Pancreas (tissue), 10 donors: Measurements from ENCODE around the gene CCDC137. TPM values are rescaled to one million over a fixed set of nuclear protein-coding genes. Genes with fewer than 3 reads are reported as not detected.

ENCODE experiments used
- ATAC-seq, 4 donors: fragments of 200-7000 bp; cut with Tn5 transposase; one replicate each; pipeline versions ENCODE4 v1.8.0 to v1.9.1; 2020; ENCODE audit warnings: mild to moderate bottlenecking in 4 of 4, moderate library complexity in 4 of 4
- DNase-seq, 6 donors: peaks; one replicate each; pipeline ENCODE4 v3.0.0-alpha.2; 2020
- FAIRE-seq: peaks from 2 replicates; lab custom pipeline; 2012; peaks lifted over from hg19 to GRCh38; lab: Jason Lieb, UNC
- H3K27ac ChIP-seq, 4 donors: fragments of 200-600 bp; sonication (generic); 1 replicate in 3 of 4; 2 replicates in 1 of 4; pipeline versions ENCODE4 v1.5.0 to v1.8.0; 2020
- H3K27me3 ChIP-seq, 4 donors: fragments of 200-600 bp; one replicate each; pipeline ENCODE4 v1.8.0; 2021
- H3K36me3 ChIP-seq, 3 donors: fragments of 200-600 bp; sonication (generic) in 1 of 3; one replicate each; pipeline versions ENCODE4 v1.5.0 to v1.8.0; 2020 to 2021
- H3K4me1 ChIP-seq, 3 donors: fragments of 200-600 bp; one replicate each; pipeline ENCODE4 v1.8.0; 2021
- H3K4me3 ChIP-seq, 4 donors: fragments of 200-600 bp; sonication (generic) in 2 of 4; one replicate each; pipeline versions ENCODE4 v1.5.0 to v1.8.0; 2020 to 2021
- H3K9me3 ChIP-seq, 4 donors: fragments of 200-600 bp; one replicate each; pipeline ENCODE4 v1.8.0; 2021
- WGBS, 2 donors: extraction: QIAGEN DNeasy Blood & Tissue Kit; methylation state at CpG; one replicate each; pipeline ENCODE4 v1.1.7; 2013; 5-methylcytosine and 5-hydroxymethylcytosine counted together
- intact Hi-C, 3 donors: fragments of 100-400 bp; cut with DNase I; formaldehyde crosslinking; loops; one replicate each; pipeline versions ENCODE4 v1.11.1 to v1.14.2; 2022
- polyA plus RNA-seq, 2 donors: library from polyadenylated mRNA; stranded (reverse); fragments of 200-250 nt; gene quantifications; one replicate each; pipeline ENCODE4 v1.2.3, GENCODE V29; 2013
- total RNA-seq, 6 donors: library from RNA; stranded (reverse); fragmentation: NEBNext Ultra II Directional in 4 of 6; extraction: Animal tissue kit (Norgen Biotek cat#: 25700) in 4 of 6; gene quantifications; one replicate each; pipeline versions ENCODE4 v1.2.1 to v1.2.4, GENCODE V29; 2021 to 2023
- TF ChIP-seq, protein P1 (sequence below), 4 donors: fragments of 200-600 bp; sonication (generic) in 3 of 4; IDR thresholded peaks; one replicate each; pipeline versions ENCODE4 v1.5.0 to v1.8.0; 2021; ENCODE audit warnings: antibody characterized with exemption in 4 of 4
- donor health status: healthy with polysubstance abuse.
- donor health status: DM: no; HTN: no; CAD: no; lungs with moderate emphysema.
- donor health status: DM: no; HTN: no; CAD: no.
- donor health status: control.
- donor health status: control.
- donor health status: Bipolar disorder and iron deficiency.
- donor health status: DM: yes; HTN: yes; CAD: no.
- donor health status: DM: no; HTN: no; CAD: no.
- donor health status: DM: no; HTN: no; CAD: no.
- donor health status: DM: yes; HTN: yes; CAD: no.

Gene CCDC137
- total and polyA plus RNA-seq, 8 donors: 2.9 to 50.4 (median 6.8) TPM

DNA sequence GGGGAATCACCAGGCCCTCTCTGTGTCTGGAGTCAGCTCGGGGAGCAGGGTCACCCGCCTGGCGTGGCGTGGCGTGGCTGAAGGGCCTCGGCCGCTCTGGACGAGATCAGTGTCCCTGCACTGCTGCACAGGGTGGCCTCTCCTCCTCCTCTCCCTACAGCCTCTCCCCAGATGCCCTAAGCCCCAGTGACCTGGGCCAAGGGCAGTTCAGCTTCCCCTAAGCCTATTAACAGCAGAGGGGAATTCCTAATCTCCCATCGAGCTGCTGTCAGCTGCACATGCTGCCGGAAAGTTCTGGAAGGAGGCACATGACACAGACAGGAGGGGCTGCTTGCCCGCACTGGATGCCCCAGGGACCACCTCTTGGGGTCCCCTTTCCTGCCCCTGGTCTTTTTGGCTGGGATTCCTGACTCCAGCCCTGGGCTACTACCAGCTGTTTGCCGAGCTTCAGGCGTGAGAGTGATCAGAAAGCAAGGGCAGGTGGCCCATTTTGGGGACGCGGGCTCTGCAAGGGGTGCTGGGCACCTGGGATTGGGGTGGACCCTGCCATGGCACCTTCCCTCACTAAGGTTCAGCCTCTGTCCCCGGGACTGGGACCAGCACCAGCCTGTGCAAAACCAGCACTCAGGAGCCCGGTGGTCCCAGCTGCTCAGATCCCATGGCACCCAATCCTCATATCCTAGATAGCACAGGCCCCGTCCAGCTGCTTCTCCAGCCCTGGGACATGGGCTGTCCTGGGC is 11.0 kb upstream of the CCDC137 start:
- no peak for ATAC-seq

DNA sequence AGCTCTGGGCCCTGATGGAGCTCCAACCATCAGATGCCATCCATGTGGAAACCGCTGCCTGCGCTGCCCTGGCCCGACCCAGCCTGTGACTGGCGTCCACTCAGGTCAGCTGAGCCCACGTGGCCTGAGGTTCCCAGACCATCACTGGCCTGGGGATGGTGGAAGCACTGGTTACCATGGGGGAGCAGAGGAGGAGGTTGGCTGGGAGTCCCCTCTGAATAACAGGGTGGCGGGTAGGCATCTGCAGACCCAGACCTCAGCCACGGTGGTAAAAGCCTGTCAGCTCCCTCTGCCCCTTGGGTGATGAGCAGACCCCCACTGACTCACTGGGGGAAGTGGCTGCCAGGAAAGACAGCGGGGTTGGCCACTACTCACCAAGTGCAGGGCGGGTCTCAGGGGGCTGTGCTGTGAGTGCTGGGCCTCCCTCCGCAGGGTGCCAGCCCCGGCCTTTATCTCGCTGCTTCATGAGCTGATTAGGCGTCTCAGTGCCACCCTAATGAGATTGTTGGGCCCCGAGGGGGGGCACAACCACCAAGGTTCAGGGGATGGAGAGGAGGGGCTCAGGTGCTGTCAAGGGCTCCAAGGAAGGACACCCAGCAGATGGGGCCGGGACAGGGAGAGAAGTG is 10.3 kb upstream of the CCDC137 start, which contains the start of gene PDE6G:
PDE6G (minus strand) TSS at position 425 of the 626 bp plus-strand sequence. CDS start 3,237 bp downstream, outside the sequence.
- FAIRE-seq (no peak), DNase-seq (no peak), ATAC-seq (no peak)
- H3K4me1 ChIP-seq: peaks cover 13 to 18% (median 13%) of the 10 kb centered on the region in 3 donors
- 77 to 92% methylated on average over 15 of the region's 15 CpGs for WGBS, 2 donors
- intact Hi-C loops: no loop called here
- H3K36me3 ChIP-seq: no peaks in the 10 kb centered on the region
- TF ChIP-seq, protein P1, sequence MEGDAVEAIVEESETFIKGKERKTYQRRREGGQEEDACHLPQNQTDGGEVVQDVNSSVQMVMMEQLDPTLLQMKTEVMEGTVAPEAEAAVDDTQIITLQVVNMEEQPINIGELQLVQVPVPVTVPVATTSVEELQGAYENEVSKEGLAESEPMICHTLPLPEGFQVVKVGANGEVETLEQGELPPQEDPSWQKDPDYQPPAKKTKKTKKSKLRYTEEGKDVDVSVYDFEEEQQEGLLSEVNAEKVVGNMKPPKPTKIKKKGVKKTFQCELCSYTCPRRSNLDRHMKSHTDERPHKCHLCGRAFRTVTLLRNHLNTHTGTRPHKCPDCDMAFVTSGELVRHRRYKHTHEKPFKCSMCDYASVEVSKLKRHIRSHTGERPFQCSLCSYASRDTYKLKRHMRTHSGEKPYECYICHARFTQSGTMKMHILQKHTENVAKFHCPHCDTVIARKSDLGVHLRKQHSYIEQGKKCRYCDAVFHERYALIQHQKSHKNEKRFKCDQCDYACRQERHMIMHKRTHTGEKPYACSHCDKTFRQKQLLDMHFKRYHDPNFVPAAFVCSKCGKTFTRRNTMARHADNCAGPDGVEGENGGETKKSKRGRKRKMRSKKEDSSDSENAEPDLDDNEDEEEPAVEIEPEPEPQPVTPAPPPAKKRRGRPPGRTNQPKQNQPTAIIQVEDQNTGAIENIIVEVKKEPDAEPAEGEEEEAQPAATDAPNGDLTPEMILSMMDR (IDR thresholded peaks at IDR 0.05): no peak
- H3K9me3 ChIP-seq: no peaks in the 10 kb centered on the region
- H3K27me3 ChIP-seq: no peaks in the 10 kb centered on the region
- no peak within 1 kb of the TSS for H3K4me3 ChIP-seq
- no peak within 1 kb of the TSS for H3K27ac ChIP-seq

More for the DNA sequence above, 11.0 kb upstream of the CCDC137 start:
- DNase-seq (no peak), FAIRE-seq (no peak)
- no peaks in the 10 kb centered on the region for H3K36me3 ChIP-seq
- intact Hi-C loops: no loop called here
- peaks cover 13 to 16% (median 13%) of the 10 kb centered on the region in 3 donors for H3K4me1 ChIP-seq
- 68 to 73% methylated on average over 18 of the region's 18 CpGs for WGBS, 2 donors
- TF ChIP-seq, protein P1 (IDR thresholded peaks at IDR 0.05): no peak
- H3K9me3 ChIP-seq: no peaks in the 10 kb centered on the region
- no peaks in the 10 kb centered on the region for H3K27me3 ChIP-seq
- no peak overlapping the region for H3K27ac ChIP-seq
- no peak overlapping the region for H3K4me3 ChIP-seq

DNA sequence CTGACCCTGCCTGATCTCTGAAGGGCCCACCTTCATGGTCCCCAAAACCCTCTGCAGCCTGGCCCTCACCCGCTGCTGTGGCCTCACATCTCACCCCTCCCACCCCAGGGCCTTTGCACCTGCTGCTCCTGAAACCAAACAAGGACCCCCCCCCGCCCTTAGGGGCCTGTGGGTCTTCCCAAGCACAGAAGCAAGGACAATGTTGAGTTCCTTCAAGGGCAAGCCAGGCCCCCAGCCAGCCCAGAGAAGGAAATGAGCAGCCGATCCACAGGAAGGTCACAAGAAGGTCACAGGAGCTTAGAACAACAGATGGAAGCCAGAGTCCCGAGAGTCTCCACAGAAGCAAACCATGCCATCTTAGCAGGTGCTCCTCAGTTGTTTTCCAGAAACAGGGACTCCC is 9.7 kb upstream of the CCDC137 start:
- ATAC-seq (no peak), DNase-seq (no peak), FAIRE-seq (no peak)
- no peak overlapping the region for H3K27ac ChIP-seq
- intact Hi-C loops: no loop called here
- peaks cover 13 to 18% (median 13%) of the 10 kb centered on the region in 3 donors for H3K4me1 ChIP-seq
- no peaks in the 10 kb centered on the region for H3K36me3 ChIP-seq
- 55 to 75% methylated on average over 4 of the region's 4 CpGs for WGBS, 2 donors
- H3K9me3 ChIP-seq: no peaks in the 10 kb centered on the region
- H3K4me3 ChIP-seq: no peak overlapping the region
- H3K27me3 ChIP-seq: no peaks in the 10 kb centered on the region
- TF ChIP-seq, protein P1 (IDR thresholded peaks at IDR 0.05): no peak

DNA sequence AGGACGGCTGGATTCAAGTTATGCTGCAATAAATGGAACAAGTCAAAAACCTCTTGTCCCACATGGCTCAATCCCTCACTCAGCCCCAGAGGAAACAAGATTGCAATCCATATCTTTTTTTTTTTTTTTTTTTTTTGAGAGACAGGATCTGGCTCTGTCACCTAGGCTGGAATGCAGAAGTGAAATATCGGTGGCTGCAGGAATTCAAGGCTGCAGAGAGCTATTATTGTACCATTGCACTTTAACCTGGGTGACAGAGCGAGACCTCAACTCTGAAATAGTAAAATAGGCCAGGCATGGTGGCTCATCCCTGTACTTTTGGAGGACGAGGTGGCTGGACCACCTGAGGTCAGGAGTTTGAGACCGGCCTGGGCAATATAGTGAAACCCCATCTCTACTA is 7.5 kb upstream of the CCDC137 start:
- H3K9me3 ChIP-seq: no peaks in the 10 kb centered on the region
- DNase-seq (no peak), ATAC-seq (peak; percentile 50 to 80 (median 74)), FAIRE-seq (no peak)
- H3K4me3 ChIP-seq: no peak overlapping the region
- whole genome bisulfite sequencing, 2 donors: 51 to 53% methylated on average over 5 of the region's 5 CpGs
- H3K27ac ChIP-seq: peak overlapping the region; percentile 73 to 91 (median 82)
- intact Hi-C loops: no loop called here
- H3K4me1 ChIP-seq: peaks cover 13 to 18% (median 13%) of the 10 kb centered on the region in 3 donors
- H3K36me3 ChIP-seq: no peaks in the 10 kb centered on the region
- H3K27me3 ChIP-seq: no peaks in the 10 kb centered on the region
- TF ChIP-seq, protein P1 (IDR thresholded peaks at IDR 0.05): no peak
